Measurements from ENCODE around the gene GNPTG. TPM values are rescaled to one million over a fixed set of nuclear protein-coding genes. Genes with fewer than 3 reads are reported as not detected.

GNPTG gene
- total RNA-seq, 4 donors from 2014 or later: 51.1 to 117 (median 71.6) TPM

DNA sequence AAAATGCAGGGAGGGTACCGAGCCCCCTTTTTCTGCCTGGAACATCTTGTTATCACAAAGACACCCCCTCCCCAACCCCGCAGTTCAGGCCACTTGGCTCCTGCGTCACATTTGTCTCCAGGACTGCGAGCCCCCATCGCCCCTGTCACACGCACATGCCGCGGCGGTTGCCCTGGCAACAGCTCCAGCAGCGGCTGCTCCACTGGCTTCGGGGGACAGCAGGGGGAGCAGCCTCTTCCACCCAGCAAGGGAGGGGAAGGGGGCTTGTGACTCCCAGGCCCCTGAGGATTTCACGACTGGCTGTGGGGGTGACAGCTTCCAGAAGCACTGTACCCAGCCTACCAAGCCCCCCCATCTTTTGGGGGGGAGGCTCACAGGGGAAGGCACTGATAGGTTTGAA lies 15.7 kb upstream of the GNPTG start:
- 6 to 11% methylated on average over 9 to 12 of the region's 12 CpGs for WGBS, 2 donors
- Histone ChIP-seq H3K9me3 (no peaks in the 10 kb centered on the region), H3K4me1 (peaks cover 0 to 35% (median 21%) of the 10 kb centered on the region in 4 donors), H3K4me3 (no peak overlapping the region), H3K36me3 (no peaks in the 10 kb centered on the region), H3K27ac (no peak overlapping the region), H3K27me3 (peaks cover 3 to 77% of the 10 kb centered on the region in 2 donors)
- TF ChIP-seq POLR2A (IDR thresholded peaks at IDR 0.05) (no peak), EP300 (IDR thresholded peaks at IDR 0.05) (no peak)
- TF ChIP-seq, protein P1, sequence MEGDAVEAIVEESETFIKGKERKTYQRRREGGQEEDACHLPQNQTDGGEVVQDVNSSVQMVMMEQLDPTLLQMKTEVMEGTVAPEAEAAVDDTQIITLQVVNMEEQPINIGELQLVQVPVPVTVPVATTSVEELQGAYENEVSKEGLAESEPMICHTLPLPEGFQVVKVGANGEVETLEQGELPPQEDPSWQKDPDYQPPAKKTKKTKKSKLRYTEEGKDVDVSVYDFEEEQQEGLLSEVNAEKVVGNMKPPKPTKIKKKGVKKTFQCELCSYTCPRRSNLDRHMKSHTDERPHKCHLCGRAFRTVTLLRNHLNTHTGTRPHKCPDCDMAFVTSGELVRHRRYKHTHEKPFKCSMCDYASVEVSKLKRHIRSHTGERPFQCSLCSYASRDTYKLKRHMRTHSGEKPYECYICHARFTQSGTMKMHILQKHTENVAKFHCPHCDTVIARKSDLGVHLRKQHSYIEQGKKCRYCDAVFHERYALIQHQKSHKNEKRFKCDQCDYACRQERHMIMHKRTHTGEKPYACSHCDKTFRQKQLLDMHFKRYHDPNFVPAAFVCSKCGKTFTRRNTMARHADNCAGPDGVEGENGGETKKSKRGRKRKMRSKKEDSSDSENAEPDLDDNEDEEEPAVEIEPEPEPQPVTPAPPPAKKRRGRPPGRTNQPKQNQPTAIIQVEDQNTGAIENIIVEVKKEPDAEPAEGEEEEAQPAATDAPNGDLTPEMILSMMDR (IDR thresholded peaks at IDR 0.05): no peak
- no peak for DNase-seq (ENCODE audit: low spot score in 2 of 2)

DNA sequence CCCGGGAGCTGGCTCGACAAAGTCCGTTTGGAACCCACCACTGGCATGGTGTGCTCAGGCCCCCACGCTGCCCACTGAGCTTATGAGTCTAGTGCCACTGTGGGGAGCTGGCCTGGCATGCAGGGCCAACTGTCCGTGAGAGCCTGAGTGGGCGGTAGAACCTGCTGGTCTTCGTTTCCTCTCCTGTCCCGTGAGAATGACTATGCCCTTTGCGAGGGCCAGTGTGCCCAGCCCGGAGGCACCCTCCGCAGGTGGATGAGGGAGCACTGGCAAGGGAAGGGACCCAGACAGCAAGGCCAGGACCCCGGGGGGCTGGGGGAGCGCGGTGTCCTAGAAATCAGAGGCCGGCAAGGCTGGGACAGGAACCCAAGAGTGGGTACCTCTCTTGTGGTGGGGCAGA lies 15.1 kb upstream of the GNPTG start:
- WGBS, 2 donors: 66 to 87% methylated on average over 3 to 9 of the region's 15 CpGs
- H3K4me1 ChIP-seq: peaks cover 0 to 30% (median 16%) of the 10 kb centered on the region in 4 donors
- H3K27ac ChIP-seq: no peak overlapping the region
- H3K9me3 ChIP-seq: no peaks in the 10 kb centered on the region
- H3K27me3 ChIP-seq: peaks cover 3 to 71% of the 10 kb centered on the region in 2 donors
- DNase-seq (ENCODE audit: low spot score in 2 of 2): no peak
- TF ChIP-seq EP300 (IDR thresholded peaks at IDR 0.05) (no peak), POLR2A (IDR thresholded peaks at IDR 0.05) (no peak)
- TF ChIP-seq, protein P1 (IDR thresholded peaks at IDR 0.05): no peak
- no peak overlapping the region for H3K4me3 ChIP-seq
- H3K36me3 ChIP-seq: no peaks in the 10 kb centered on the region

DNA sequence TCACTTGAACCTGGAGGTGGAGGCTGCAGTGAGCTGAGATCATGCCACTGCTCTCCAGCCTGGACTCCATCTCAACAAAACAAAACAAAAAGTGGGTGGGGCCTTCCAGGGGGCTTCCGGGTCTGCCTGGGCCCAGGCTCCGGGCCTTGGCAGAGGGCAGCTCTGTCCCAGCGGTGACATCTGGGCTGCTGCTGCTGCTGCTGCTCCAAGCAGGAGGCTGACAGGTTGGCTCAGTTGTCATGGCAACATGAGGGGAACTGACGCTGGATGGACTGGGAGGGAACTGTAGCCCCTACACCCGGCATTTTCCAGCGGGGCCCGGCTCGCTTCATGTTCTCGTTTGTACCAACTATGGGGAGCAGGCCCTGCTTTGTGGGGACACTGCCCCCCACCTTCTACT lies 14.2 kb upstream of the GNPTG start:
- Histone ChIP-seq H3K27ac (no peak overlapping the region), H3K9me3 (no peaks in the 10 kb centered on the region), H3K4me3 (no peak overlapping the region), H3K4me1 (peaks cover 0 to 26% (median 13%) of the 10 kb centered on the region in 4 donors), H3K36me3 (no peaks in the 10 kb centered on the region), H3K27me3 (peaks cover 3 to 65% of the 10 kb centered on the region in 2 donors)
- TF ChIP-seq, protein P1 (IDR thresholded peaks at IDR 0.05): no peak
- TF ChIP-seq EP300 (IDR thresholded peaks at IDR 0.05) (no peak), POLR2A (IDR thresholded peaks at IDR 0.05) (no peak)
- DNase-seq (ENCODE audit: low spot score in 2 of 2): no peak
- 37 to 57% methylated on average over 7 to 9 of the region's 9 CpGs for WGBS, 2 donors

DNA sequence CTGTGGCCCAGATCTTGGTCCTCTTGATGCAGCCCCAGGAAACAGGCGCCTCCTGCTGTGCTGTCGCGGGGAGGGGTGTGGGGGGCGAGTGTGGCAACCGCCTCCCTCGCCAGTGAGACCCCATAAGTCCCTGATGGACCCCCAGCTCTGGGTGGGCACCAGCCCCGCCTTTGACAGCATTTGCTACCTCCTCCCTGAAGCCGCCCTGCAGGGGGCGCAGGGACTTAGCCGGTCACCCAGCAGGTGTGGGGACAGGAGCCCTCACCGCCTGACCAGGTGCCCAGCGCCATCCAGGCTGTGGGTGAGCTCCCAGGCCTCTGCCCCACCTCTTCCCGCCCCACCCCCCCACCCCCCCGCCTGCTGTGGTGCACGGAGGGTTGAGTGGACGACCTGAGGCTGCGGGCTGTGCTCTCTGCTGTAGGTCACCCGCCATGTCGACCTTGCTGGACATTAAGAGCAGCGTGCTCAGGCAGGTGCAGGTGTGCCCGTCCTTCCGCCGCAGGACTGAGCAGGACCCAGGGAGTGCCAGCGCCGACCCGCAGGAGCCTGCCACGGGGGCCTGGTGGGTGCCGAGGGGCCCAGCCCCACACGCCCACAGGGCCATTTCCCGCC lies 13.5 kb upstream of the GNPTG start:
- H3K4me3 ChIP-seq: no peak overlapping the region
- 44 to 50% methylated on average over 8 to 22 of the region's 30 CpGs for WGBS, 2 donors
- H3K27me3 ChIP-seq: peaks cover 3 to 62% of the 10 kb centered on the region in 2 donors
- H3K4me1 ChIP-seq: peaks cover 0 to 26% (median 15%) of the 10 kb centered on the region in 4 donors
- TF ChIP-seq, protein P1 (IDR thresholded peaks at IDR 0.05): peak in 2 of 5 experiments; percentile 9 to 14
- TF ChIP-seq POLR2A (IDR thresholded peaks at IDR 0.05): no peak
- no peak for DNase-seq (ENCODE audit: low spot score in 2 of 2)
- H3K36me3 ChIP-seq: no peaks in the 10 kb centered on the region
- no peak overlapping the region for H3K27ac ChIP-seq
- no peaks in the 10 kb centered on the region for H3K9me3 ChIP-seq

DNA sequence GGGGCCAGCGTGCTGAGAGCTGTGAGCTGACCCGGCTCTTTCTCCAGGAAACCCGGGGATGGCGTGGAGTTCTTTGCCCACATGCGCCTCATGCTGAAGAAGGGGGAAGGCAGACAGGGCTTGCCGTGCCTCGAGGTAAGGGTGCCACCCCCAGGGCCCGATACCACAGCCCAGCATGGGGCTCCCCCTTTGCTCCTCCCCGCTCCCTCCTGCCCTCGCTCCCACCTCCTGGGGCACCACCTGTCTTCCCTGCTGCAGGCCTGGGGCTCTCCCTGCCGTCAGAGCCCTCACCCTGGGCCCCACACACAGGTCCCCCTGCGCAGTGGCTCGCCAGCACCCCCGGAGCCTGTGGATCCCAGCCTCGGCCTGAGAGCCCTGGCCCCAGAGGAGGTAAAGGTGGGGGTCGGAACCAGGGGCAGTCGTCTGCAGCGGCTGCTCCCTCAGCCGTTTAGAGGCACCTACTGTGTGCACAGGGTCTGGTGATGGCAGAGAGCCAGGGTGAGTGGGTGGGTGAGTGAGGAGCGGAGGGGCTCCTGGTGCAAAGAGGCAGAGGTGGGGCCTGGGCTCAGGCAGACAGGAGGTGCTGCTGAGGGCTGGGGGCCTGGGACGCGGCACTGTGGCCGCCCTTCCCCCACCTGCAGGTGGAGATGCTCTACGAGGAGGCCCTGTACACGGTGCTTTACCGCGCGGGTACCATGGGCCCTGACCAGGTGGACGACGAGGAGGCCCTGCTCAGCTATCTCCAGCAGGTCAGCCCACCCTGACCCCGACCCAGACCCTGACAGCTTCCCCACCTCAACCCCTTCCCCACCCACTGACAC lies 12.7 kb upstream of the GNPTG start:
- 63 to 68% methylated on average over 20 to 29 of the region's 31 CpGs for WGBS, 2 donors
- Histone ChIP-seq H3K4me1 (peaks cover 0 to 26% (median 14%) of the 10 kb centered on the region in 4 donors), H3K36me3 (no peaks in the 10 kb centered on the region), H3K27me3 (peaks cover 3 to 56% of the 10 kb centered on the region in 2 donors), H3K4me3 (no peak overlapping the region), H3K27ac (no peak overlapping the region), H3K9me3 (no peaks in the 10 kb centered on the region)
- TF ChIP-seq POLR2A (IDR thresholded peaks at IDR 0.05): no peak
- no peak for TF ChIP-seq EP300 (IDR thresholded peaks at IDR 0.05)
- TF ChIP-seq, protein P1 (IDR thresholded peaks at IDR 0.05): no peak
- DNase-seq (ENCODE audit: low spot score in 2 of 2): no peak
